K562 (cell line): Measurements from ENCODE around the gene CPT1C. TPM values are rescaled to one million over a fixed set of nuclear protein-coding genes. Genes with fewer than 3 reads are reported as not detected.

Experiments used
- ATAC-seq: fragments of 200-7000 bp; cut with Tn5 transposase; 3 replicates; pipeline ENCODE4 v1.9.1; 2020; ENCODE audit warnings: moderate library complexity
- BruUV-seq: library from RNA; stranded (reverse); fragments of 400-500 nt; replicated peaks from 2 replicates; lab custom pipeline; 2021; lab: Mats Ljungman, UMichigan
- CTCF ChIA-PET: fragments of 300-600 bp; formaldehyde crosslinking; extraction: SDS; loops from one replicate; lab custom pipeline; 2021; ENCODE audit warnings: low intra/inter-chr PET ratio; lab: Yijun Ruan, JAX
- POLR2A ChIA-PET: fragments of 300-600, 350-650 bp; sonication (Branson Sonifier 250); formaldehyde crosslinking; extraction: SDS; loops from one replicate; lab custom pipeline; 2021; ENCODE audit warnings: antibody characterized with exemption, inconsistent platforms; lab: Yijun Ruan, JAX
- DNase-seq, 4 experiments: peaks; one replicate each; pipeline versions ENCODE4 v3.0.0 to v3.0.0-alpha.2; 2011 to 2018; ENCODE audit warnings: low spot score in 3 of 4, mixed read lengths in 3 of 4; ENCODE audit errors: extremely low read depth in 1 of 4
- FAIRE-seq: peaks from 2 replicates; lab custom pipeline; 2011; peaks lifted over from hg19 to GRCh38; lab: Jason Lieb, UNC
- H2AFZ ChIP-seq: 2 replicates; pipeline ENCODE4 v1.6.0; 2011; ENCODE audit warnings: low read depth, low read length, control low read depth, inconsistent platforms
- H3K27ac ChIP-seq: fragments of 200-600 bp; 3 replicates; pipeline ENCODE4 v1.8.0; 2011; ENCODE audit warnings: low read depth, mild to moderate bottlenecking, control low read depth, inconsistent platforms, low read length, moderate library complexity, mixed read lengths; ENCODE audit errors: extremely low read depth
- H3K27me3 ChIP-seq, 2 experiments: fragments of 300-600 bp in 1 of 2; 2 replicates in 1 of 2; 3 replicates in 1 of 2; pipeline versions ENCODE4 v1.6.0 to v1.8.0; 2011; ENCODE audit warnings: inconsistent platforms in 2 of 2, low read length in 2 of 2, mild to moderate bottlenecking in 1 of 2, mixed read lengths in 1 of 2, moderate library complexity in 1 of 2; ENCODE audit not compliant: control insufficient read depth in 2 of 2, insufficient read depth in 2 of 2
- H3K36me3 ChIP-seq: fragments of 300-600 bp; 3 replicates; pipeline ENCODE4 v1.8.0; 2011; ENCODE audit warnings: mild to moderate bottlenecking, low read length, inconsistent platforms; ENCODE audit not compliant: control insufficient read depth, insufficient read depth
- H3K4me1 ChIP-seq, 2 experiments: fragments of 200-600 bp in 1 of 2; replicated peaks in 1 of 2; 2 replicates in 1 of 2; 3 replicates in 1 of 2; pipeline versions ENCODE4 v1.5.1 to v1.8.0; 2011; ENCODE audit warnings: inconsistent platforms in 2 of 2, low read length in 2 of 2, mild to moderate bottlenecking in 1 of 2, mixed read lengths in 1 of 2, moderate library complexity in 1 of 2; ENCODE audit not compliant: control insufficient read depth in 2 of 2, insufficient read depth in 2 of 2
- H3K4me2 ChIP-seq: 2 replicates; pipeline ENCODE4 v1.6.1; 2011; ENCODE audit warnings: low read length, control low read depth, inconsistent platforms, mixed read lengths; ENCODE audit not compliant: insufficient read depth
- H3K4me3 ChIP-seq: fragments of 200-600 bp; sonication (generic), shearing (Covaris generic); 2 replicates; pipeline ENCODE4 v1.5.1; 2016; ENCODE audit warnings: control low read depth, inconsistent platforms
- H3K79me2 ChIP-seq: fragments of 200-600 bp; 3 replicates; pipeline ENCODE4 v1.8.0; 2011; ENCODE audit warnings: low read length, inconsistent platforms; ENCODE audit not compliant: control insufficient read depth, insufficient read depth
- H3K9ac ChIP-seq, 2 experiments: 2 replicates each; pipeline versions ENCODE4 v1.6.0 to v1.6.1; 2011; ENCODE audit warnings: low read depth in 2 of 2, low read length in 2 of 2, control low read depth in 1 of 2, inconsistent platforms in 1 of 2, mild to moderate bottlenecking in 1 of 2, mixed read lengths in 1 of 2; ENCODE audit not compliant: insufficient read depth in 1 of 2
- H3K9me1 ChIP-seq: one replicate; pipeline ENCODE4 v1.6.0; 2011; ENCODE audit warnings: inconsistent platforms, mild to moderate bottlenecking, low read length, moderate library complexity; ENCODE audit not compliant: control insufficient read depth, insufficient read depth
- H3K9me3 ChIP-seq: replicated peaks from 2 replicates; pipeline ENCODE4 v1.5.1; 2011; ENCODE audit warnings: low read depth, low read length, inconsistent platforms; ENCODE audit not compliant: control insufficient read depth, insufficient read depth
- H4K20me1 ChIP-seq: replicated peaks from 2 replicates; pipeline ENCODE4 v1.6.1; 2011; ENCODE audit warnings: low read length, inconsistent platforms, mixed read lengths; ENCODE audit not compliant: control insufficient read depth, insufficient read depth
- CBFA2T2 ChIP-seq: fragments of 450-650 bp; conservative IDR thresholded peaks from 2 replicates; pipeline ENCODE4 v1.6.1; 2017; ENCODE audit warnings: mild to moderate bottlenecking
- NFIC ChIP-seq: fragments of 450-650 bp; IDR thresholded peaks from 2 replicates; pipeline ENCODE4 v1.6.1; 2017; ENCODE audit warnings: mild to moderate bottlenecking, inconsistent platforms
- SMAD1 ChIP-seq: fragments of 150-350 bp; IDR thresholded peaks from 2 replicates; pipeline ENCODE4 v1.6.1; 2014; ENCODE audit warnings: low read length, low read depth; ENCODE audit not compliant: partially characterized antibody
- STAT5A ChIP-seq: IDR thresholded peaks from 2 replicates; pipeline ENCODE4 v1.6.1; 2012; ENCODE audit warnings: low read length, inconsistent platforms, borderline replicate concordance
- TFAP4 ChIP-seq: sonication (generic); formaldehyde crosslinking; IDR thresholded peaks from 2 replicates; pipeline ENCODE4 v1.8.0; 2022; ENCODE audit warnings: missing genetic modification reagents, mild to moderate bottlenecking, moderate library complexity, borderline replicate concordance
- TSC22D4 ChIP-seq: fragments of 450-650 bp; IDR thresholded peaks from 2 replicates; pipeline ENCODE4 v1.6.1; 2016; ENCODE audit warnings: missing genetic modification characterization, missing biosample characterization, control low read depth
- ZNF445 ChIP-seq: fragments of 250-450 bp; sonication (Bioruptor Pico); IDR thresholded peaks from 2 replicates; pipeline ENCODE4 v1.4.0; 2020; ENCODE audit warnings: low read depth, mild to moderate bottlenecking, moderate library complexity
- ZNF589 ChIP-seq: fragments of 200-800 bp; sonication (Bioruptor generic); IDR thresholded peaks from 2 replicates; pipeline ENCODE4 v1.6.1; 2016; ENCODE audit warnings: low read depth, missing genetic modification characterization, missing compliant biosample characterization
- ZNF592 ChIP-seq: fragments of 450-650 bp; IDR thresholded peaks from 2 replicates; pipeline ENCODE4 v1.6.1; 2017; ENCODE audit warnings: antibody characterized with exemption, mild to moderate bottlenecking
- WGBS: fragments of 100-300 bp; shearing (Covaris generic); methylation state at CpG from one replicate; pipeline ENCODE4 v1.1.6; 2016; ENCODE audit warnings: low coverage, mixed read lengths; ENCODE audit not compliant: insufficient coverage; ENCODE audit errors: missing lambda C conversion rate; 5-methylcytosine and 5-hydroxymethylcytosine counted together
- in situ Hi-C: fragments of 300-500 bp; cut with MboI; formaldehyde crosslinking; loops from 4 replicates; pipeline ENCODE4 v1.15.0; 2018; ENCODE audit warnings: inconsistent platforms, mixed read lengths
- intact Hi-C: fragments of 100-400 bp; cut with micrococcal nuclease; formaldehyde crosslinking; loops from 2 replicates; pipeline ENCODE4 v1.14.2; 2022
- polyA plus RNA-seq, 8 experiments: library from polyadenylated mRNA; depleted of rRNA in 4 of 8; stranded (reverse) in 5 of 8; unstranded in 3 of 8; fragments of >200 nt; fragmentation: Nextera tagmentation in 2 of 8; fragmentation: Illumina TruSeq in 1 of 8; extraction: Ambion mirVana in 2 of 8; extraction: Trizol in 1 of 8; gene quantifications; 2 replicates each; pipeline versions ENCODE4 v1.2.1 to v1.2.3, GENCODE V29; 2011 to 2014; ENCODE audit warnings: inconsistent platforms in 1 of 8, missing spikeins in 1 of 8
- total RNA-seq, 7 experiments: library from RNA; depleted of rRNA in 6 of 7; stranded (reverse); fragments of >200 nt in 6 of 7; fragmentation: Illumina TruSeq in 2 of 7; extraction: Trizol in 2 of 7; gene quantifications; 2 replicates each; pipeline versions ENCODE4 v1.2.1 to v1.2.3, GENCODE V29; 2011 to 2021; ENCODE audit warnings: low replicate concordance in 1 of 7
- TF ChIP-seq, protein P1 (sequence below), 2 experiments: IDR thresholded peaks; 2 replicates each; pipeline ENCODE4 v1.6.1; 2011; ENCODE audit warnings: borderline replicate concordance in 1 of 2, control low read depth in 1 of 2, low read depth in 1 of 2, low read length in 1 of 2, mild to moderate bottlenecking in 1 of 2, mixed read lengths in 1 of 2, moderate library complexity in 1 of 2; ENCODE audit not compliant: insufficient read depth in 1 of 2, insufficient read length in 1 of 2, poor library complexity in 1 of 2, severe bottlenecking in 1 of 2; ENCODE audit errors: extremely low read depth in 1 of 2
- TF ChIP-seq, protein P2 (sequence below): fragments of 450-650 bp; IDR thresholded peaks from 2 replicates; pipeline ENCODE4 v1.6.1; 2016; ENCODE audit warnings: low read depth, mild to moderate bottlenecking, moderate library complexity

The CPT1C gene
- total and polyA plus RNA-seq, 9 of the 15 experiments (the other 6 are each of a cell fraction or from before 2014, with no cell fraction given) = 1.9 to 12.3 (median 3.0) TPM

GRCh38 chr19:49710372-49710951 is 19.5 kb downstream of the CPT1C start:
- Histone ChIP-seq H3K4me2 (peak overlapping the region; percentile 34; the same call in 1 of the 2 replicates), H3K9me1 (no peaks in the 10 kb centered on the region), H3K27ac (peak overlapping the region; percentile 72), H3K9ac (peak overlapping the region; percentile 16 to 37; a peak in 2 of 4 replicates), H3K79me2 (no peaks in the 10 kb centered on the region), H3K36me3 (no peaks in the 10 kb centered on the region), H3K27me3 (no peaks in the 10 kb centered on the region), H3K9me3 (no peaks in the 10 kb centered on the region), H2AFZ (peak overlapping the region; percentile 99), H3K4me3 (no peak overlapping the region), H4K20me1 (no peaks in the 10 kb centered on the region), H3K4me1 (peaks cover 13 to 36% of the 10 kb centered on the region in 2 experiments; a peak in 4 of 5 replicates)
- in situ Hi-C loops = no loop called here
- ATAC-seq (no peak), FAIRE-seq (peak; percentile 77), DNase-seq (peak; percentile 47 to 81 (median 51))
- WGBS = 54% methylated on average over 17 of the region's 20 CpGs
- POLR2A ChIA-PET = no interaction called here
- intact Hi-C loops = loop anchor here (10.0 kb wide), 1 partner anchor 164 kb away; the partner anchor contains the start of genes AKT1S1 and TBC1D17
- CTCF ChIA-PET = no interaction called here
- no TSS peak for BruUV-seq
- peak; percentile 91 for TF ChIP-seq ZNF592
- no peak for TF ChIP-seq TSC22D4 (tag)
- peak; percentile 80 for TF ChIP-seq TFAP4 (CRISPR knock-in tag)
- no peak for TF ChIP-seq SMAD1
- TF ChIP-seq ZNF589 (CRISPR knock-in tag) = no peak
- TF ChIP-seq, protein P1, sequence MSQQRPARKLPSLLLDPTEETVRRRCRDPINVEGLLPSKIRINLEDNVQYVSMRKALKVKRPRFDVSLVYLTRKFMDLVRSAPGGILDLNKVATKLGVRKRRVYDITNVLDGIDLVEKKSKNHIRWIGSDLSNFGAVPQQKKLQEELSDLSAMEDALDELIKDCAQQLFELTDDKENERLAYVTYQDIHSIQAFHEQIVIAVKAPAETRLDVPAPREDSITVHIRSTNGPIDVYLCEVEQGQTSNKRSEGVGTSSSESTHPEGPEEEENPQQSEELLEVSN (IDR thresholded peaks at IDR 0.05; ENCODE audit: borderline replicate concordance in 1 of 2, extremely low read depth in 1 of 2, insufficient read depth in 1 of 2, insufficient read length in 1 of 2, low read depth in 1 of 2, low read length in 1 of 2, poor library complexity in 1 of 2, severe bottlenecking in 1 of 2) = peak in 1 of 2 experiments; percentile 45
- TF ChIP-seq CBFA2T2 = peak; percentile 4; the same call in 1 of the 2 replicates
- TF ChIP-seq ZNF445 (CRISPR knock-in tag) = no peak
- 0 out of 2 replicates have a peak, but pooled peaks have one; percentile 2 for TF ChIP-seq NFIC
- no peak; the same call in 1 of the 2 replicates for TF ChIP-seq STAT5A
- TF ChIP-seq, protein P2, sequence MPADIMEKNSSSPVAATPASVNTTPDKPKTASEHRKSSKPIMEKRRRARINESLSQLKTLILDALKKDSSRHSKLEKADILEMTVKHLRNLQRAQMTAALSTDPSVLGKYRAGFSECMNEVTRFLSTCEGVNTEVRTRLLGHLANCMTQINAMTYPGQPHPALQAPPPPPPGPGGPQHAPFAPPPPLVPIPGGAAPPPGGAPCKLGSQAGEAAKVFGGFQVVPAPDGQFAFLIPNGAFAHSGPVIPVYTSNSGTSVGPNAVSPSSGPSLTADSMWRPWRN = no peak
